ENCODE data around the gene AMER3.

The AMER3 gene

GRCh38 chr2:130759906-130760753 lies 4.8 kb downstream of the AMER3 start:
- Histone ChIP-seq H3K27ac (no peak overlapping the region), H3K36me3 (no peaks in the 10 kb centered on the region), H4K20me1 (peaks cover 0 to 60% (median 9%) of the 10 kb centered on the region in 11 experiments; a peak in 12 of 22 replicates), H3K27me3 (peaks cover 24 to 37% (median 27%) of the 10 kb centered on the region in 11 experiments), H3K4me1 (peaks cover 0 to 9% (median 7%) of the 10 kb centered on the region in 10 experiments; a peak in 11 of 20 replicates), H3K9me3 (replicated peaks in 1 of 11) (no peaks in the 10 kb centered on the region), H3K4me3 (no peak overlapping the region), H3K9ac (no peak overlapping the region), H3K4me2 (no peak overlapping the region)
- TF ChIP-seq Cebpa-rat (IDR thresholded peaks at IDR 0.05) = no peak

GRCh38 chr2:130760754-130761751 lies 5.7 kb downstream of the AMER3 start:
- H3K36me3 ChIP-seq = no peaks in the 10 kb centered on the region
- no peak overlapping the region for H3K4me3 ChIP-seq
- peaks cover 15 to 28% (median 18%) of the 10 kb centered on the region in 11 experiments for H3K27me3 ChIP-seq
- no peak for TF ChIP-seq Cebpa-rat (IDR thresholded peaks at IDR 0.05)
- H3K9ac ChIP-seq = no peak overlapping the region
- H3K9me3 ChIP-seq (replicated peaks in 1 of 11) = no peaks in the 10 kb centered on the region
- peaks cover 0 to 4% (median 4%) of the 10 kb centered on the region in 10 experiments; a peak in 6 of 20 replicates for H3K4me1 ChIP-seq
- no peak overlapping the region for H3K27ac ChIP-seq
- H3K4me2 ChIP-seq = no peak overlapping the region
- peaks cover 0 to 51% (median 6%) of the 10 kb centered on the region in 11 experiments; a peak in 11 of 22 replicates for H4K20me1 ChIP-seq

GRCh38 chr2:130762031-130762909 lies 6.9 kb downstream of the AMER3 start:
- Histone ChIP-seq H3K4me2 (no peak overlapping the region), H3K36me3 (no peaks in the 10 kb centered on the region), H3K4me1 (no peaks in the 10 kb centered on the region), H4K20me1 (peaks cover 0 to 42% (median 2%) of the 10 kb centered on the region in 11 experiments; a peak in 10 of 22 replicates), H3K4me3 (no peak overlapping the region), H3K27ac (no peak overlapping the region), H3K9ac (no peak overlapping the region), H3K9me3 (replicated peaks in 1 of 11) (no peaks in the 10 kb centered on the region), H3K27me3 (peaks cover 4 to 16% (median 6%) of the 10 kb centered on the region in 11 experiments; a peak in 21 of 22 replicates)
- TF ChIP-seq Cebpa-rat (IDR thresholded peaks at IDR 0.05) = no peak

GRCh38 chr2:130762910-130763385 lies 7.6 kb downstream of the AMER3 start:
- no peak for TF ChIP-seq Cebpa-rat (IDR thresholded peaks at IDR 0.05)
- H3K9ac ChIP-seq = no peak overlapping the region
- no peaks in the 10 kb centered on the region for H3K9me3 ChIP-seq (replicated peaks in 1 of 11)
- peaks cover 0 to 42% (median 0%) of the 10 kb centered on the region in 11 experiments; a peak in 9 of 22 replicates for H4K20me1 ChIP-seq
- no peak overlapping the region for H3K4me3 ChIP-seq
- no peaks in the 10 kb centered on the region for H3K36me3 ChIP-seq
- peaks cover 0 to 9% (median 0%) of the 10 kb centered on the region in 11 experiments; a peak in 6 of 22 replicates for H3K27me3 ChIP-seq
- no peaks in the 10 kb centered on the region for H3K4me1 ChIP-seq
- H3K4me2 ChIP-seq = no peak overlapping the region
- H3K27ac ChIP-seq = no peak overlapping the region

GRCh38 chr2:130763405-130763804 lies 8.1 kb downstream of the AMER3 start:
- Histone ChIP-seq H3K9ac (no peak overlapping the region), H3K27me3 (peaks cover 0 to 4% (median 0%) of the 10 kb centered on the region in 11 experiments; a peak in 3 of 22 replicates), H3K4me2 (no peak overlapping the region), H3K36me3 (no peaks in the 10 kb centered on the region), H3K4me1 (no peaks in the 10 kb centered on the region), H3K4me3 (no peak overlapping the region), H4K20me1 (peaks cover 0 to 42% (median 0%) of the 10 kb centered on the region in 11 experiments; a peak in 9 of 22 replicates), H3K9me3 (replicated peaks in 1 of 11) (no peaks in the 10 kb centered on the region), H3K27ac (no peak overlapping the region)
- no peak for TF ChIP-seq Cebpa-rat (IDR thresholded peaks at IDR 0.05)

GRCh38 chr2:130764035-130764820 lies 8.9 kb downstream of the AMER3 start:
- no peaks in the 10 kb centered on the region for H3K27me3 ChIP-seq

GRCh38 chr2:130764821-130765115 lies 9.4 kb downstream of the AMER3 start:
- TF ChIP-seq Cebpa-rat (IDR thresholded peaks at IDR 0.05) = no peak
- Histone ChIP-seq H3K4me1 (no peaks in the 10 kb centered on the region), H3K9ac (no peak overlapping the region), H4K20me1 (peaks cover 0 to 42% (median 0%) of the 10 kb centered on the region in 11 experiments; a peak in 8 of 22 replicates), H3K36me3 (no peaks in the 10 kb centered on the region), H3K27ac (no peak overlapping the region), H3K4me3 (no peak overlapping the region), H3K27me3 (no peaks in the 10 kb centered on the region), H3K9me3 (replicated peaks in 1 of 11) (no peaks in the 10 kb centered on the region), H3K4me2 (no peak overlapping the region)

More at GRCh38 chr2:130764035-130764820, 8.9 kb downstream of the AMER3 start:
- Histone ChIP-seq H3K4me3 (no peak overlapping the region), H3K4me1 (no peaks in the 10 kb centered on the region), H3K4me2 (no peak overlapping the region), H3K9ac (no peak overlapping the region), H4K20me1 (peaks cover 0 to 42% (median 0%) of the 10 kb centered on the region in 11 experiments; a peak in 8 of 22 replicates), H3K27ac (no peak overlapping the region), H3K9me3 (replicated peaks in 1 of 11) (no peaks in the 10 kb centered on the region), H3K36me3 (no peaks in the 10 kb centered on the region)
- TF ChIP-seq Cebpa-rat (IDR thresholded peaks at IDR 0.05) = no peak
